Activated CD4-positive, alpha-beta memory T cell treated with anti-CD3 and anti-CD28 coated beads, Interleukin-2, amount 10 ng/mL, durations not matched to agents 7 days and 5 days (primary cell): ENCODE measurements around the gene CAND1. TPM values are rescaled to one million over a fixed set of nuclear protein-coding genes. Genes with fewer than 3 reads are reported as not detected.

Source experiments
- CTCF ChIA-PET: fragments of 350-600 bp; sonication (Branson Sonifier 250); formaldehyde crosslinking; loops from one replicate; lab custom pipeline; 2021; ENCODE audit warnings: antibody characterized with exemption, inconsistent platforms; lab: Charles Lee
- POLR2A ChIA-PET: fragments of 350-600 bp; sonication (Branson Sonifier 250); formaldehyde crosslinking; loops from one replicate; lab custom pipeline; 2021; ENCODE audit warnings: antibody characterized with exemption; lab: Charles Lee
- DNase-seq: peaks from one replicate; pipeline ENCODE4 v3.0.0-alpha.2; 2020
- H3K27ac Mint-ChIP-seq: one replicate; pipeline ENCODE4 v1.8.0; 2021; ENCODE audit warnings: mild to moderate bottlenecking, mixed read lengths
- H3K27me3 Mint-ChIP-seq: one replicate; pipeline ENCODE4 v1.8.0; 2021; ENCODE audit warnings: mixed read lengths
- H3K36me3 Mint-ChIP-seq: one replicate; pipeline ENCODE4 v1.8.0; 2021; ENCODE audit warnings: low read depth, mixed read lengths
- H3K4me1 Mint-ChIP-seq: one replicate; pipeline ENCODE4 v1.8.0; 2021; ENCODE audit warnings: mixed read lengths
- H3K4me3 Mint-ChIP-seq: one replicate; pipeline ENCODE4 v1.8.0; 2021; ENCODE audit warnings: mild to moderate bottlenecking, mixed read lengths
- H3K9me3 Mint-ChIP-seq: one replicate; pipeline ENCODE4 v1.8.0; 2021; ENCODE audit warnings: mixed read lengths
- total RNA-seq, 2 experiments: library from RNA; stranded (reverse); gene quantifications; one replicate each; pipeline ENCODE4 v1.2.3, GENCODE V29; 2021

CAND1 gene
- 100 to 1,000 TPM; 147 to 150 TPM for total RNA-seq

- Mint-ChIP-seq H3K27ac (peak within 1 kb of the TSS; percentile 92), H3K4me1 (peaks cover 44% of the 10 kb centered on the region), H3K4me3 (peak within 1 kb of the TSS; percentile 94), H3K27me3 (no peaks in the 10 kb centered on the region), H3K36me3 (peaks cover 11% of the 10 kb centered on the region), H3K9me3 (no peaks in the 10 kb centered on the region)
- DNase-seq: peak; percentile 95
- CTCF ChIA-PET: interaction anchor here (0.7 to 1.9 kb wide), 9 partner anchors 10 to 890 kb away, joined by 3 to 4 read pairs (median 4); partner anchors contain the start of gene IFNG
- POLR2A ChIA-PET: interaction anchor here (0.5 to 4.1 kb wide), 22 partner anchors 11 to 1540 kb away, joined by 3 to 36 read pairs (median 5); partner anchors contain the start of genes DYRK2, HELB, RAP1B and TMBIM4
Observed at GRCh38 chr12:67268896-67269632, at the start of gene CAND1. Gene CAND1, plus strand, starts transcription at chr12:67269358. Its CDS starts 360 bp downstream, at chr12:67269718.

GRCh38 chr12:67220065-67220464, 49.1 kb upstream of the CAND1 start:
- H3K9me3 Mint-ChIP-seq: no peaks in the 10 kb centered on the region
- H3K27ac Mint-ChIP-seq: no peak overlapping the region
- no peaks in the 10 kb centered on the region for H3K27me3 Mint-ChIP-seq
- H3K4me1 Mint-ChIP-seq: no peaks in the 10 kb centered on the region
- no peak for DNase-seq
- ChIA-PET POLR2A (no interaction called here), CTCF (interaction anchor here (1.2 kb wide), 1 partner anchor 58 kb away, joined by 4 read pairs; no protein-coding TSS in a partner anchor)
- H3K4me3 Mint-ChIP-seq: no peak overlapping the region
- H3K36me3 Mint-ChIP-seq: no peaks in the 10 kb centered on the region

- Mint-ChIP-seq H3K4me1 (no peaks in the 10 kb centered on the region), H3K27ac (no peak overlapping the region), H3K27me3 (no peaks in the 10 kb centered on the region), H3K4me3 (no peak overlapping the region), H3K36me3 (no peaks in the 10 kb centered on the region), H3K9me3 (peaks cover under 1% of the 10 kb centered on the region)
- CTCF ChIA-PET: interaction anchor here (0.6 to 1.6 kb wide), 2 partner anchors 61 to 470 kb away, joined by 3 to 5 read pairs; no protein-coding TSS in a partner anchor
- DNase-seq: no peak
- POLR2A ChIA-PET: no interaction called here
Observed at GRCh38 chr12:67222302-67222701, 46.9 kb upstream of the CAND1 start.

- ChIA-PET CTCF (no interaction called here), POLR2A (no interaction called here)
- no peaks in the 10 kb centered on the region for H3K27me3 Mint-ChIP-seq
Observed at GRCh38 chr12:67223225-67223624, 45.9 kb upstream of the CAND1 start.

GRCh38 chr12:67237231-67237630, 31.9 kb upstream of the CAND1 start:
- no peaks in the 10 kb centered on the region for H3K9me3 Mint-ChIP-seq
- H3K36me3 Mint-ChIP-seq: no peaks in the 10 kb centered on the region
- no peaks in the 10 kb centered on the region for H3K27me3 Mint-ChIP-seq
- ChIA-PET POLR2A (no interaction called here), CTCF (no interaction called here)
- DNase-seq: no peak
- H3K4me1 Mint-ChIP-seq: no peaks in the 10 kb centered on the region
- H3K4me3 Mint-ChIP-seq: no peak overlapping the region
- no peak overlapping the region for H3K27ac Mint-ChIP-seq

More at GRCh38 chr12:67223225-67223624, 45.9 kb upstream of the CAND1 start:
- DNase-seq: no peak
- Mint-ChIP-seq H3K4me3 (no peak overlapping the region), H3K36me3 (no peaks in the 10 kb centered on the region), H3K27ac (no peak overlapping the region), H3K9me3 (peaks cover 2% of the 10 kb centered on the region), H3K4me1 (no peaks in the 10 kb centered on the region)

- Mint-ChIP-seq H3K27me3 (no peaks in the 10 kb centered on the region), H3K27ac (no peak overlapping the region), H3K4me3 (no peak overlapping the region), H3K4me1 (no peaks in the 10 kb centered on the region), H3K9me3 (no peaks in the 10 kb centered on the region), H3K36me3 (no peaks in the 10 kb centered on the region)
- ChIA-PET CTCF (no interaction called here), POLR2A (no interaction called here)
- DNase-seq: no peak
Observed at GRCh38 chr12:67239061-67239460, 30.1 kb upstream of the CAND1 start.

GRCh38 chr12:67241482-67241881, 27.7 kb upstream of the CAND1 start:
- Mint-ChIP-seq H3K27me3 (no peaks in the 10 kb centered on the region), H3K36me3 (no peaks in the 10 kb centered on the region), H3K27ac (no peak overlapping the region), H3K4me3 (no peak overlapping the region), H3K4me1 (no peaks in the 10 kb centered on the region), H3K9me3 (no peaks in the 10 kb centered on the region)
- ChIA-PET CTCF (no interaction called here), POLR2A (no interaction called here)
- no peak for DNase-seq

GRCh38 chr12:67243260-67243659, 25.9 kb upstream of the CAND1 start:
- no peak overlapping the region for H3K4me3 Mint-ChIP-seq
- H3K27me3 Mint-ChIP-seq: no peaks in the 10 kb centered on the region
- H3K36me3 Mint-ChIP-seq: no peaks in the 10 kb centered on the region
- no peak overlapping the region for H3K27ac Mint-ChIP-seq
- no peaks in the 10 kb centered on the region for H3K9me3 Mint-ChIP-seq
- CTCF ChIA-PET: no interaction called here
- POLR2A ChIA-PET: no interaction called here
- DNase-seq: no peak
- no peaks in the 10 kb centered on the region for H3K4me1 Mint-ChIP-seq

GRCh38 chr12:67245571-67245970, 23.6 kb upstream of the CAND1 start:
- Mint-ChIP-seq H3K27ac (no peak overlapping the region), H3K4me1 (no peaks in the 10 kb centered on the region), H3K27me3 (peaks cover 3% of the 10 kb centered on the region), H3K9me3 (no peaks in the 10 kb centered on the region), H3K4me3 (no peak overlapping the region), H3K36me3 (no peaks in the 10 kb centered on the region)
- DNase-seq: no peak
- CTCF ChIA-PET: interaction anchor here (0.9 kb wide), 1 partner anchor 697 kb away, joined by 3 read pairs; no protein-coding TSS in a partner anchor
- POLR2A ChIA-PET: no interaction called here

GRCh38 chr12:67251012-67251411, 18.1 kb upstream of the CAND1 start:
- ChIA-PET POLR2A (no interaction called here), CTCF (no interaction called here)
- DNase-seq: no peak

GRCh38 chr12:67254372-67255026, 14.7 kb upstream of the CAND1 start:
- Mint-ChIP-seq H3K27ac (no peak overlapping the region), H3K4me3 (no peak overlapping the region), H3K27me3 (peaks cover 5% of the 10 kb centered on the region), H3K36me3 (no peaks in the 10 kb centered on the region), H3K4me1 (no peaks in the 10 kb centered on the region), H3K9me3 (no peaks in the 10 kb centered on the region)
- no peak for DNase-seq
- ChIA-PET CTCF (interaction anchor here (0.6 kb wide), 1 partner anchor 15 kb away, joined by 3 read pairs; the partner anchor contains the start of gene CAND1), POLR2A (no interaction called here)

More at GRCh38 chr12:67251012-67251411, 18.1 kb upstream of the CAND1 start:
- Mint-ChIP-seq H3K36me3 (no peaks in the 10 kb centered on the region), H3K27me3 (peaks cover 5% of the 10 kb centered on the region), H3K27ac (no peak overlapping the region), H3K4me3 (no peak overlapping the region), H3K4me1 (no peaks in the 10 kb centered on the region), H3K9me3 (no peaks in the 10 kb centered on the region)

- H3K36me3 Mint-ChIP-seq: no peaks in the 10 kb centered on the region
- no peaks in the 10 kb centered on the region for H3K4me1 Mint-ChIP-seq
- CTCF ChIA-PET: no interaction called here
- H3K4me3 Mint-ChIP-seq: no peak overlapping the region
- no peaks in the 10 kb centered on the region for H3K9me3 Mint-ChIP-seq
- no peaks in the 10 kb centered on the region for H3K27me3 Mint-ChIP-seq
- no peak overlapping the region for H3K27ac Mint-ChIP-seq
- POLR2A ChIA-PET: interaction anchor here (2.7 kb wide), 1 partner anchor 12 kb away, joined by 9 read pairs; the partner anchor contains the start of gene CAND1
- no peak for DNase-seq
Observed at GRCh38 chr12:67256649-67257048, 12.5 kb upstream of the CAND1 start.

GRCh38 chr12:67263471-67263870, 5.7 kb upstream of the CAND1 start:
- Mint-ChIP-seq H3K4me3 (no peak overlapping the region), H3K27ac (no peak overlapping the region), H3K36me3 (no peaks in the 10 kb centered on the region), H3K9me3 (no peaks in the 10 kb centered on the region), H3K27me3 (no peaks in the 10 kb centered on the region), H3K4me1 (peaks cover 10% of the 10 kb centered on the region)
- ChIA-PET CTCF (no interaction called here), POLR2A (no interaction called here)
- no peak for DNase-seq
